GM12872 (cell line): ENCODE measurements around the gene MAPK12.

ENCODE experiments used
- CTCF ChIP-seq: IDR thresholded peaks from 3 replicates; pipeline ENCODE4 v1.5.1; 2011; ENCODE audit warnings: low read depth, mild to moderate bottlenecking, low read length, moderate library complexity; ENCODE audit not compliant: insufficient read depth

The MAPK12 gene

GRCh38 chr22:50242406-50242949 is 19.0 kb downstream of the MAPK12 start:
- TF ChIP-seq CTCF = no peak

GRCh38 chr22:50238755-50239154 is 22.7 kb downstream of the MAPK12 start:
- TF ChIP-seq CTCF = no peak

GRCh38 chr22:50236731-50237409 is 24.6 kb downstream of the MAPK12 start:
- peak; percentile 63 for TF ChIP-seq CTCF

- TF ChIP-seq CTCF = no peak
Observed at GRCh38 chr22:50233223-50233622, 28.3 kb downstream of the MAPK12 start.

GRCh38 chr22:50232481-50233151 is 28.9 kb downstream of the MAPK12 start:
- TF ChIP-seq CTCF = no peak

GRCh38 chr22:50229370-50229769 is 32.1 kb downstream of the MAPK12 start:
- no peak for TF ChIP-seq CTCF

- no peak for TF ChIP-seq CTCF
Observed at GRCh38 chr22:50228366-50228765, 33.1 kb downstream of the MAPK12 start.
